ENCODE measurements around the gene EEF1E1. TPM values are rescaled to one million over a fixed set of nuclear protein-coding genes. Genes with fewer than 3 reads are reported as not detected.

Gene EEF1E1
- total RNA-seq, 2 donors from 2014 or later: 9.8 to 21.7 TPM

GRCh38 chr6:8135276-8135675, 32.9 kb upstream of the EEF1E1 start:
- no peak for DNase-seq
- no peak for TF ChIP-seq CTCF (IDR thresholded peaks at IDR 0.05)
- H3K9me3 ChIP-seq: no peaks in the 10 kb centered on the region
- H3K4me1 ChIP-seq: no peaks in the 10 kb centered on the region
- intact Hi-C loops (cut with DNase I): no loop called here
- H3K4me3 ChIP-seq: no peak overlapping the region
- H3K27me3 ChIP-seq: no peaks in the 10 kb centered on the region
- H3K36me3 ChIP-seq: no peaks in the 10 kb centered on the region
- no peak overlapping the region for H3K9ac ChIP-seq (ENCODE audit: low read depth in 2 of 2, low read length in 2 of 2)
- H3K27ac ChIP-seq: no peak overlapping the region

- no peaks in the 10 kb centered on the region for H3K27me3 ChIP-seq
- H3K9ac ChIP-seq (ENCODE audit: low read depth in 2 of 2, low read length in 2 of 2): no peak overlapping the region
- no peak for TF ChIP-seq CTCF (IDR thresholded peaks at IDR 0.05)
- no peak for DNase-seq
- H3K4me1 ChIP-seq: no peaks in the 10 kb centered on the region
- no peaks in the 10 kb centered on the region for H3K9me3 ChIP-seq
- intact Hi-C loops (cut with DNase I): no loop called here
- no peaks in the 10 kb centered on the region for H3K36me3 ChIP-seq
- H3K27ac ChIP-seq: no peak overlapping the region
- H3K4me3 ChIP-seq: no peak overlapping the region
These were observed 29.8 kb upstream of the EEF1E1 start for GRCh38 chr6:8132130-8132529.

GRCh38 chr6:8131265-8131897, 29.0 kb upstream of the EEF1E1 start:
- H3K9me3 ChIP-seq: no peaks in the 10 kb centered on the region
- H3K27ac ChIP-seq: no peak overlapping the region
- H3K4me3 ChIP-seq: no peak overlapping the region
- no peaks in the 10 kb centered on the region for H3K27me3 ChIP-seq
- peak; percentile 45 for DNase-seq
- no peaks in the 10 kb centered on the region for H3K36me3 ChIP-seq
- H3K4me1 ChIP-seq: no peaks in the 10 kb centered on the region
- peak; percentile 37 for TF ChIP-seq CTCF (IDR thresholded peaks at IDR 0.05)
- no peak overlapping the region for H3K9ac ChIP-seq (ENCODE audit: low read depth in 2 of 2, low read length in 2 of 2)
- intact Hi-C loops (cut with DNase I): loop anchor here (2.0 kb wide), 1 partner anchor 87 kb away; no protein-coding TSS in a partner anchor

- Histone ChIP-seq H3K27me3 (no peaks in the 10 kb centered on the region), H3K27ac (no peak overlapping the region), H3K4me1 (no peaks in the 10 kb centered on the region), H3K9me3 (no peaks in the 10 kb centered on the region), H3K9ac (ENCODE audit: low read depth in 2 of 2, low read length in 2 of 2) (no peak overlapping the region), H3K4me3 (no peak overlapping the region), H3K36me3 (no peaks in the 10 kb centered on the region)
- TF ChIP-seq CTCF (IDR thresholded peaks at IDR 0.05): no peak
- no peak for DNase-seq
- intact Hi-C loops (cut with DNase I): loop anchor here (2.0 kb wide), 1 partner anchor 88 kb away; no protein-coding TSS in a partner anchor
These were observed 28.1 kb upstream of the EEF1E1 start for GRCh38 chr6:8130399-8130798.

- Histone ChIP-seq H3K4me1 (no peaks in the 10 kb centered on the region), H3K27me3 (no peaks in the 10 kb centered on the region), H3K9ac (ENCODE audit: low read depth in 2 of 2, low read length in 2 of 2) (no peak overlapping the region), H3K9me3 (no peaks in the 10 kb centered on the region), H3K27ac (no peak overlapping the region), H3K4me3 (no peak overlapping the region), H3K36me3 (no peaks in the 10 kb centered on the region)
- intact Hi-C loops (cut with DNase I): no loop called here
- no peak for TF ChIP-seq CTCF (IDR thresholded peaks at IDR 0.05)
- DNase-seq: no peak
These were observed 20.9 kb upstream of the EEF1E1 start for GRCh38 chr6:8123236-8123635.

Measured in colonic mucosa (tissue), 4 donors.